Fibroblast of skin of left biceps (primary cell): ENCODE measurements around the gene PRKG1.
"Not testable (repeated sequence)": the region's sequence is repeated elsewhere in the genome, so short reads cannot be mapped to it uniquely, and the experiment has no call there.

Experiments
- DNase-seq, 2 experiments: peaks; one replicate each; pipeline ENCODE4 v3.0.0-alpha.2; 2013; ENCODE audit warnings: low read depth in 2 of 2

Gene PRKG1

GRCh38 chr10:51502124-51502523 is 427.8 kb downstream of the PRKG1 start:
- DNase-seq = no peak

- no peak for DNase-seq
Observed at GRCh38 chr10:51503378-51503777, 429.1 kb downstream of the PRKG1 start.

- no peak for DNase-seq
Observed at GRCh38 chr10:51507476-51507875, 433.2 kb downstream of the PRKG1 start.

- DNase-seq = no peak
Observed at GRCh38 chr10:51508156-51508555, 433.9 kb downstream of the PRKG1 start.

GRCh38 chr10:51510231-51510630 is 435.9 kb downstream of the PRKG1 start:
- DNase-seq = no peak

GRCh38 chr10:51521605-51522004 is 447.3 kb downstream of the PRKG1 start:
- no peak for DNase-seq

- DNase-seq = no peak
Observed at GRCh38 chr10:51522858-51523257, 448.6 kb downstream of the PRKG1 start.

GRCh38 chr10:51523440-51523839 is 449.2 kb downstream of the PRKG1 start:
- DNase-seq = no peak

GRCh38 chr10:51524041-51524440 is 449.8 kb downstream of the PRKG1 start:
- DNase-seq = peak; percentile 13 to 16

GRCh38 chr10:51527522-51528219 is 453.4 kb downstream of the PRKG1 start:
- no peak for DNase-seq

GRCh38 chr10:51528527-51528926 is 454.2 kb downstream of the PRKG1 start:
- no peak for DNase-seq

GRCh38 chr10:51530541-51530940 is 456.3 kb downstream of the PRKG1 start:
- no peak for DNase-seq

GRCh38 chr10:51532044-51532443 is 457.8 kb downstream of the PRKG1 start:
- DNase-seq = no peak

- no peak for DNase-seq
Observed at GRCh38 chr10:51542853-51543252, 468.6 kb downstream of the PRKG1 start.

- no peak for DNase-seq
Observed at GRCh38 chr10:51544933-51545332, 470.6 kb downstream of the PRKG1 start.

GRCh38 chr10:51547941-51548340 is 473.7 kb downstream of the PRKG1 start:
- no peak for DNase-seq

GRCh38 chr10:51552879-51553278 is 478.6 kb downstream of the PRKG1 start:
- DNase-seq = no peak

- DNase-seq = no peak
Observed at GRCh38 chr10:51564896-51565510, 490.7 kb downstream of the PRKG1 start.

GRCh38 chr10:51567271-51567670 is 493.0 kb downstream of the PRKG1 start:
- DNase-seq = no peak

GRCh38 chr10:51569467-51569866 is 495.2 kb downstream of the PRKG1 start:
- DNase-seq = no peak

- no peak for DNase-seq
Observed at GRCh38 chr10:51574248-51575048, 500.2 kb downstream of the PRKG1 start.

- DNase-seq = not testable (repeated sequence)
Observed at GRCh38 chr10:51581196-51581595, 506.9 kb downstream of the PRKG1 start.

GRCh38 chr10:51583976-51584375 is 509.7 kb downstream of the PRKG1 start:
- no peak for DNase-seq
